ENCODE data around the gene MAGEA11.
"Not testable (repeated sequence)": the region's sequence is repeated elsewhere in the genome, so short reads cannot be mapped to it uniquely, and the experiment has no call there.

The MAGEA11 gene, protein sequence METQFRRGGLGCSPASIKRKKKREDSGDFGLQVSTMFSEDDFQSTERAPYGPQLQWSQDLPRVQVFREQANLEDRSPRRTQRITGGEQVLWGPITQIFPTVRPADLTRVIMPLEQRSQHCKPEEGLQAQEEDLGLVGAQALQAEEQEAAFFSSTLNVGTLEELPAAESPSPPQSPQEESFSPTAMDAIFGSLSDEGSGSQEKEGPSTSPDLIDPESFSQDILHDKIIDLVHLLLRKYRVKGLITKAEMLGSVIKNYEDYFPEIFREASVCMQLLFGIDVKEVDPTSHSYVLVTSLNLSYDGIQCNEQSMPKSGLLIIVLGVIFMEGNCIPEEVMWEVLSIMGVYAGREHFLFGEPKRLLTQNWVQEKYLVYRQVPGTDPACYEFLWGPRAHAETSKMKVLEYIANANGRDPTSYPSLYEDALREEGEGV

DNA sequence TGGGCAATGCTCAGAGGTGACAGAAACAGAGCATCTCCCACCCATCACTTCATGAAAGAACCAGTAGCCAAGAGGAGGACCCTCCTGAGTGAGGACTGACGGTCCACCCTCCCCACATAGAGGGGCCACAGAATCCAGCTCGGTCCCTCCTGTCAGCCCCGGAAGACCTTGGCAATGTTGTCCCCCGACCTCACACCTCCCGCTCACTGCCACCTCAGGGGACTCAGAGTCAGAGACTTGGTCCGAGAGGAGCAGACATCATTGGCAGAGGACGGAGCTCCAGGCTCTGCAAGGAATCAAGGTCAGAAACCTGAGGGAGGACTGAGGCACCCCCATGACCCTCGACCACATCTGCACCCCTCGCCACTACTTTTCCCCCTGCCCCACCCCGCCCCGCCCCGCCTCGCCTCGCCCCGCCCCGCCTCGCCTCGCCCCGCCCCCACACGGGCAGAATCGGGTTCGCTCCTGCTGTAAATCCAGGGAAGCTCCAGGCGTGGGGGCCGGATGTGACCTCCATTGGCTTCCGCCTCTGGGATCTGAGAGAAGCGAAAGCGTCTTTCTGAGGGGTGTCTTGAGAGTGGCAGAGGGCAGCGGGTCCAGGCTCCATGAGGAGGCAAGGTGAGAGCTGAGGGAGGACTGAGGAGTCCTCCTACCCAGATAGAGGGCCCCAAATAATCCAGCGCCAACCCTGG lies at the start of gene MAGEA11:
TSS of gene MAGEA11 (plus strand) at position 516 of the 692 bp plus-strand sequence. CDS start 1,100 bp downstream, outside the sequence.
- DNase-seq: no peak

DNA sequence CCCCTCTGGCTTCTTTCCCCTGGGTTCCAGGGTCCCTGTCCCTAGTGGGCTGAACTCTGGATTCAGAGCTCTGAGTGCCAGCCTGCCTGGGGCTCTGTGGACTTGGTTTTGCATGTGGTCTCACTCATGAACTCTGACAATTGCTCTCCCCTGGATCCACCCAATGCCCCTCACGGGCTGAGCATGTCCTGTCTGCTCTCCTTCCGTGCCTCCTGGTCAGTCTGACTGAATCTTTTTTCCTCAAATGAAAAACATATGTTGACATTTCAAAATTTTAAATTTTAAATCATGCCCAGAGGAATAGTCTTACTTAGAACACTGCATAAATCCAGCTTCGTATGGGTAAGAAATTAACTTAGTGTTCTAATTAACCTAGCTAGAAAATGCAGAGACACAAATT lies 36.8 kb upstream of the MAGEA11 start:
- not testable (repeated sequence) for DNase-seq

DNA sequence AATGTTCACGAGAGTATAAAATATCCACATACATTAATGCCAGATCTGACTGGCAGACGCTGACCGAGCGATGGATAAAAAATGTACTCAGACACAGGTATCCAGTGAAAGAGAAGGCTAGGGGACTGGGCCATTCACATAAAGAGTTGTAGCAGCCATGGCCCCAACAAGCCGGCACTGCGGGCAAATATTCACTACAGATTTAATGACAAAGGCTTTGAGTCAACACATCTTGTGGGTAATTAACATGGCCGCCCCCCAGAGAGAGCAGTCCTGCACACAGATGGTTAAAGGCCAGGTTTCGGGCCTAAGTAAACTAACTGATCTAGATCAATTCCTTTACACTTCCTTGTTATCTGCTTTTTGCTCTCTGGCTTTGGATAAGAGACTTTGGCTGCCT lies 36.3 kb upstream of the MAGEA11 start:
- DNase-seq: not testable (repeated sequence)

DNA sequence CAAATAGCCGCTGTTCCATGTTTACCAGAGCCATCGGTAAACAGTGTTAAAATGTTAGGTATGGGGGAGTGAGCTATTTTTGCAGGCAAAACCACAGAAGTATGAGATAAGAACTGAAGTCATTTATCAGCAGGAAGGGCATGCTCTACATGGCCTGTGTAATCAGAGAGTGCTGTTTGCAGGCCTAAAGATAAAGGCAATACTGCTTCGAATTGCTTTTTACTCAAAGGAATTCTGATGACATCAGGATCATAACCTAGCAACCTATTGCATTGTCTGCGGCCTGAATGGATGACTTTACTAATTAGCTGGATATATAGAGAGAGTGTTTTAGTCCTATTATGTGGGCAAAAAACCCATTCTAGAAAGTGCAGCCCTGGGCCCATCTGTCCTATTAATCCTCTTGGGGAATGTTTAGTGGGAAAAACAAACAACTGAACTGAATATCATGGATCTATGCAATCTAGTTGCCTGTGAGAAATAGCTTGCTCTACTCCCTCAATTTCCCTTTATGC lies 32.6 kb upstream of the MAGEA11 start:
- not testable (repeated sequence) for DNase-seq

DNA sequence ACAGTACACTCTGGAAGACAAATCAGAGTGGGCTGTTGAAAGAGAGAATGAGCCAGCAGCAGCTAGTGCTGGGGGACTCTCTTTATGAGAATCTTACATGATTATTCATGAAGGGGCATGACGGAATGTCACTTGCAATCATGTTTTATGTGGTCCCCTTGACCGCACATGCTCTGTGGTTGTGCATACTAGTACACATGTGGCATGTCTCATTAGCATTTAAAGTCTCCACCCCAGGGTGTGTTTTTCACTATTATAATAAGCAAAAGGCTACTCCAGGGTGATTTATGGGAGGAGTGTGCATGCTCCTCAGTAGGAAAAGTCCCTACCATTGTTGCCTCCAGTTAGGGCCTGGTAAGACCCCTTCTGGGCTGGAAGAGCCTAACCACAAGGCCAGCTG lies 30.7 kb upstream of the MAGEA11 start:
- no peak for DNase-seq

DNA sequence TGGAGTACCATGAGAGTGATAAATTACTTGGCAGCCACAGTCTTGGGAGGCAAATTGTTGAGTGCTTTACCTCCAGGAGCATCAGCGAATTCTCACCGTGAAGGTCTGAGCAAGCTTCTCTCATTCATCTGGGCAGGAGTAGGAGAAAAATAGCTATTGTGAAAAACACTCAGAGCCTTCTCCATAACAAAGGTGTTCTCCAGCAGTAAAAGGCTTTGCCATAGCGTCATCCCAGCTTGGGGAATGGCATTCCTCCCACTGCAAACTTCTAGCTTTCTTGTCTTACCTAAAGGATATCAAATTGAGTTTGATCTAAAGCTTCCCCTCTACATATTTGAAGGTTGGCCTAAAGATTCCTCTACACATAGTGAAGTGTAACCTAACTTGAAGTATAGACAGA lies 29.8 kb upstream of the MAGEA11 start:
- no peak for DNase-seq

DNA sequence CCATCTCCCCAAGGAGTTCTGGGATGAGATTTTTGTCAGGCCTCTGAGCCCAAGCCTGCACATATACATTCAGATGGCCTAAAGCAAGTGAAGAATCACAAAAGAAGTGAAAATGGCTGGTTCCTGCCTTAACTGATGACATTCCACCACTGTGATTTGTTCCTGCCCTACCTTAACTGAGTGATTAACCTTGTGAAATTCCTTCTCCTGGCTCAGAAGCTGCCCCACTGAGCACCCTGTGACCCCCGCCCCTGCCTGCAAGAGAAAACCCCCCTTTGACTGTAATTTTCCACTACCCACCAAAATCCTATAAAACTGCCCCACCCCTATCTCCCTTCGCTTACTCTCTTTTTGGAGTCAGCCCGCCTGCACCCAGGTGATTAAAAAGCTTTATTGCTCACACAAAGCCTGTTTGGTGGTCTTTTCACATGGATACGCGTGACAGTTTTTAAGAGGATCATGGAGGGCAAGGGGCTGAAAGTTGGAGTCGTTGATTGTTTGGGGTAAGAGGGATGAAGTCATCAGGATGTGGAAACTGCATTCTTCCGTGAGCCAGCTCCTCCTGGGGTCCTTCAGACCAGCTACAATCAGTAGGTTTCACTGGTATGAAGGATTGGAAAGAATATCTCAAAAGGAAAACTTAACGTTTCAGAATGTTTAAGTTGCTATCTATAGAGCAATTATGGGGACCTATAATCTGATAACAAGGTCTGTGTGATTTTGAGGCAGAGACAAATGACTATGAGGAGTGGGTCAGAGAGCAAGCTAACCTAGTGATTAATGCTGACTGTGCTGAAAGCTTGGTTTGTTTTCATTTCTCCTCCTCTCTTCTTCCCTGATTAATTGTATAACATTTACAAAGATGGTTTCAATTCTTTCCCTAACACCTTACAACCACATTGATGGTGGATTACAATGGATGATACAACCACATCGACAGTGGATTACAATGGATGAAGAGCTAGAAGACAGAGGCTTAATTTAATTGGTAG lies 28.6 kb upstream of the MAGEA11 start:
- DNase-seq: no peak

DNA sequence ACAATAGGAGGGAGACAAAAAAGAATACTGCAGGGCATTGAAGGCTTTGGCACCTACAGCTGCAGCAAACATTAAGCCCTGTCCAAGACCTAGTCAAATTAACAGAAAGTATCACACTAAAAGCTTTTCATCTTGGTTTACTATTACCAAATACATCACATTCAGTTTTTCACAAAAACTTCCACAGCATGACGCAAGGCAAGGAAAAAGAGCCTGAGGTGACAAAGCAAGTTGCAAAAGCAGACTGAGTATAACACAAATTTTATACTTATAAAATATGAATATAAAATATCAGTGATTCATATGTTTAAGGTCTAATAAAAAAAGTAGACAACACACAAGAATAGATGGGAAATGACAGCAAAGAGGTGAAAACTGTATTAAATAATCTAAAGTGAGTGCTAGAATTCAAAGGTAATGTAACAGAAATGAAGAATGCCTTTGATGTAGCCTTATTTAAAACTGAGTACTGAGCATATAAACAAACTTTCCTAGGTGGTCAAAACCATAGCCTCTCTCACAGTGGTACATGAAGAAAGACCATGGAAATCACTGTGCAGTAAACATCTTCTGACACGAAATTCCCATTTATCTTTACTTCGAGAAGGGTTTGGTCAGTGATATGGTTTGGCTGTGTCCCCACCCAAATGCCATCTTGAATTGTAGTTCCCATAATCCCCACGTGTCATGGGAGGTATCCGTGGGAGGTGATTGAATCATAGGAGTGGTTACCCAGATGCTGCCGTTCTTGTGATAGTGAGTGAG lies 27.7 kb upstream of the MAGEA11 start:
- DNase-seq: no peak

DNA sequence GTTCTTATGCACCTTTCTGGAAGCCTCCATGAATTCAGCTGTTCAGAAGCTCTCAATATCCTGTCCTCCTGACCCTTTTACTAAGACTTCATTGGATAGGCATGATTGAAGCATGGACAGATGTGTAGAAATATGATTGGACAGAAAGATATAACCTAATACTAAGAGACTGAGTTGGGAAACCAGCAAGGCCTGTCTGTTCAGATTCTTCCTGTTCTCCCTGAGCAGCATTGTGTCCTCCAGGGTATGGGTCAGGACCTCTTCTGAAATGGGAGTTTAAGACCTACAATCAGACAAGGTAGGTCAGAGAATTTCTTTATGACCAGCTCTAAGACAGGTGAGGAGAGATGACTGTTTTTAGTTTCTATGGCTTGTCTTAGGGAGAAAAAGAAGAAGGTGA lies 23.9 kb upstream of the MAGEA11 start:
- no peak for DNase-seq

DNA sequence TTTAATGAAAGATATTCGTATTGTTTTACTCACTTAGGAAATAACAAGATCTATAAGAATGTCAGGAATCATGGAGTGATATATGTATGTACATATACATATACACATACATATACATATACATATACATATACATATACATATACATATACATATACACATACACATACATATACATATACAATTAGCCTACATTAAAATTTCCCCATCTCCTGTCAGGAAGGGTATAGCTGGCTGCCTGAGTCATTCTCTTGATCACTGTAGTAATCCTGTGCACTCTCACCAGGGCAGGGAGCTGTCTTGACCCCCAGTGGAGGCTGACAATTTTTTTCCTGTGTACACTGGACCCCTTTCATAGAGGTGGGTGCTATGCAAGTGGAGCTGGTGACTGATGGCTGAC lies 23.3 kb upstream of the MAGEA11 start:
- DNase-seq: no peak

DNA sequence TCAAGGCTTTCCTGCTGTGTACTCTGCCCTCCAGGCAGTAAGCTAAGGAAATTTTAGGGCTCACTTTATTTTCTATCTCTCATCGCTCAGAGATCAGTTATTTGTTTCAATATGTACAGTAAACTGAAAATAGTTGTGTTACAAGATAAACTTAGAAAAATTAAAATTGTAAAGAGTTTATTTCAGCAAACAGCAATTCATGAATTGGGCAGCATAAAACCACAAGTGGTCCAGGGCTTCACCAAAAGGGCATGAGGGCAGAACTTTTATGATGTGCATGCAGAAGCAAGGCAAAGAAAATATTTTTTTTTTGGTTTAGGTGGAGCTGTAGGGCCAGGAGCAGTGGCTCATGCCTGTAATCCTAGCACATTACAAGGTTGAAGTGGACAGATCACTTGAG lies 20.1 kb upstream of the MAGEA11 start:
- no peak for DNase-seq

DNA sequence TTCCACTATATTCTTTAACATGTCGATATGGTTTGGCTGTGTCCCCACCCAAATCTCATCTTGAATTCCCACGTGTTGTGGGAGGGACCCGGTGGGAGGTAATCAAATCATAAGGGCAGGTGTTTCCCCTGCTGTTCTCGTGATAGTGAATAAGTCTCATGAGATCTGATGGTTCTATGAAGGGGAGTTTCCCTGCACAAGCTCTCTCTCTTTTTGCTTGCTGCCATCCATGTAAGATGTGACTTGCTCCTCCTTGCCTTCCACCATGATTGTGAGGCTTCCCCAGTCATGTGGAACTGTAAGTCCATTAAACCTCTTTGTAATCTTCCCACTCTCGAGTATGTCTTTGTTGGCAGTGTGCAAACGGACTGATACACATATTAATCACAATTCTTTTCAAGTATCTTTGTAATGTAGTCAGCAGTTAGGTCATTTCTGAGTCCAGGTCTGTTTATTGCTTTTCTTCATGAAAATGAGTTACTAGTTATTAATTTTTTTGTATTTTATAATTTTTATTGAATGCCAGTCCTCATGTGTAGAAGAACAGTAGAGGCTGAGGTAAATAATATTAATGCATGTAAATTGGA lies 19.1 kb upstream of the MAGEA11 start:
- DNase-seq: not testable (repeated sequence)

DNA sequence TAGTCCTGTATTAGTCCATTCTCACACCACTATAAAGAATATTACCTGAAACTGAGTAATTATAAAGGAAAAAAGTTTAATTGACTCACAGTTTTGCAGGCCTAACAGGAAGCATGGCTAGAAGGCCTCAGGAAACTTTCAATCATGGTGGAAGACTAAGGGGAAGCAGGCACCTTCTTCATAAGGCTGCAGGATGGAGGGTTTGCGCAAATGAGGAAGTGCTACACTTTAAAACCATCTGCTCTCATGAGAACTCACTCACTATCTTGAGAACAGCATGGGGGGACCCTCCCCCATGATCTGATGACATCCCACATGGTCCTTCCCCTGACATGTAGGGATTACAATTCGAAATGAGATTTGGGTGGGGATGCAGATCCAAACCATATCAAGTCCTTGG lies 12.1 kb upstream of the MAGEA11 start:
- DNase-seq: no peak

DNA sequence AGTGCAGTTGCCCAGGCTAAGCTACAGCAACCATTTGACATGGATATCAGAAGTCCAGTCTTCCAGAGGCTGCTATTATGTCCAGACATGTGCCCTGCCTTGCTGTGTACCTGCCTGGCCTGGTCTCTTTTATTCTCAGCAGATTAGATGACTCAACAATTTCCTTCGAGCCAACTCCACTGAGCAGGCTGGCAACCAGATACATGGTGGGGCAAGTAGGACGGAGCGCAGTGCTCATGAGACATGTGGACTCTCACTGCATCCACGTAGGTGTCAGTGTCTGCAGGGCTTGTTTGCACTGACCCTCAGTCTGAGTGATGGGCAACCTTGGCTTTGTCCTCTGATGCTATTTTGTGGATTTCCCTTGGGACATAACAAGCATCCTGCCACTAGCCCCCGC lies 7.2 kb upstream of the MAGEA11 start:
- DNase-seq: no peak

DNA sequence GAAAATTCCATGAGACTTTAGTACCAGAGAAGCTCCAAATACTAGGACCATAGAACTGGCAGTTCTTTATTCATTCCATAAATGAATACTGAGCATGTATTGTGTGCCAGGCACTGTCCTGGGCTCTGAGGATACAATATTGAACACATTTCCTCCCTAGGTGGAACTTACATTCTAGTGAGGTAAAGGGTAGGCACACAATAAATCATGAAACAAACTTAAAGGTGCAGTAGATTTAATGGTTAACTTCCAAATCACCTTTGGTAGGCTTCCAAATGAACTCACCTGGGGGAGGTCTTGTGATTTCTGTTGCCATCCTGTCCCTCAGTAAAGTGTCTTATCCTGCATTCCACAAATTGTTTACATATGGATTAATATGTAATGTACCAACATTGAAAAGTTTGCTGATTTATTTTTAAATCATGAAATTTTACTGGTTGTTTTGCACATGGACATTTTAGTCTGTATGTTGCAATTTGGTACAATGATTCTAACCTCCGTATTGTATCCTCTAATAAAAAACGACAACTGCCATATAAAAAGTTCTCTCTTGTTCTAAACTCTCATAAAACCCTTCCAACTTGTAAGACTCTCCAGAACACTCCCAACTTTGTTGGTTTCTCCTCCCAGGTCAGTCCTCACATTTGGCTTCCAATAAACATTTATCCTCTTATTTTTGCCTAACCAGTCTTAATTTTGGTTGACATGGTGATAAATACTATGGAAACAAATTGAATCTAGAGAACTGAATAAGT lies 4.5 kb upstream of the MAGEA11 start:
- no peak for DNase-seq

DNA sequence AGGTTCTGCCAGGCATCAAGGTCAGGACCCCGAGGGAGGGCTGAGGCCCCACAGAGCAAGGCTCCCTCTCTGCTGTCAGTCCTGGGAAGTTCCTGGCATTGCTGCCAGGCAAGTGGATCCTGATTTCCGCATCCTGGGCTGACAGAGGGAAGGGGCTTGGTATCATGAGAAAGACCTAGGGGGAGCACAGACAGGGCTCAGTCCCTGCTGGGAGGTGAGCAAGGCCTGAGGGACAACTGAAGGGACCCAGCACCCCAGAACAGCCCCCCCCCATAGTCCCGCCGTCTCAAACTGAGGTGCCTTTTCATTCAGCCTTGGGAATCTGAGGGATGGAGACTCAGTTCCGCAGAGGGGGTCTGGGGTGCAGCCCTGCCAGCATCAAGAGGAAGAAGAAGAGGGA lies 971 bp downstream of the MAGEA11 start:
- no peak for DNase-seq

DNA sequence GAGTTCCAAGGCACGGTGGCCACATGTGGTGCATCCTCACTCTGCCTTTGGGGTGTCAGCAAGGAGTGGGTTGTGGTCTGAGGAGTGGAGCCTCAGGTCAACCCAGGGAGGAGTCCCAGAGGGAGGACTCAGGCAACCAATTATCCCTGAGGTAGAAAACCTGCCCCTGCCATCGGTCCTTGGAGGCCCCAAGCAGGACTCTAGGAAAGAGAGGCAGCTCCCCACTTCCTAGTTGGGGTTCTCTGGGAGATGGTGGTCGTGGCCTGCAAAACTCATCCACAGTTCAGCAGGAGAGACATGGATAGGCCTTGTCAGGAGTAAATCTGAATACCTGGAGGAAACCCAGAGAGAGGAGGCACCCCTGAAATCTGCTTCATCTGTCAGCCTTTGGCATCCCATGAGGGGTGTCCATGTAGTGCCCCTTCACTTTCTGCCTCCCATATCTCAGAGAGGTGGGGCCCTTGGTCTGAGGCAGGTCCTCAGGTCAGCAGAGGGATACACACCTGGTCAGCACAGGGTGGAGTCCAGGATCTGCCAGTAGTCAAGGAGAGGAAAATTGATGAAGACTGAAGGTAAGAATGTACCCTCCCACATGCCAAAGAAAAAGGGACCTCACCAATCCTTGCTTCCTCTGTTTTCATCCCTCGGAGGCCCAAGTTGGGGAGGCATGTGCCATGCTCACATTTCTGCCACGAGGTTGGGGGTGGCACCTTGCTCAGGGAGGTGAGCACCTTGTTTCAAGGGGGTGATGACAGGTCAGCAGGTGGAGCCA lies 1.6 kb downstream of the MAGEA11 start:
- no peak for DNase-seq

DNA sequence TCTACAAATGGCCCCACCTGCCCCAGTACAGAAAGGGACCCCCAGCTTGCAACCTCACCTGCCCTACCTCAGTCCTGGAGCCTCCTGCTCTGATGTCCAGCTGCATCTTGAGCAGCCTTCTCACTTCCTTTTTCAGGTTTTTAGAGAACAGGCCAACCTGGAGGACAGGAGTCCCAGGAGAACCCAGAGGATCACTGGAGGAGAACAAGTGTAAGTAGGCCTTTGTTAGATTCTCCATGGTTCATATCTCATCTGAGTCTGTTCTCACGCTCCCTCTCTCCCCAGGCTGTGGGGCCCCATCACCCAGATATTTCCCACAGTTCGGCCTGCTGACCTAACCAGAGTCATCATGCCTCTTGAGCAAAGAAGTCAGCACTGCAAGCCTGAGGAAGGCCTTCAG lies 3.6 kb downstream of the MAGEA11 start:
- DNase-seq: no peak

DNA sequence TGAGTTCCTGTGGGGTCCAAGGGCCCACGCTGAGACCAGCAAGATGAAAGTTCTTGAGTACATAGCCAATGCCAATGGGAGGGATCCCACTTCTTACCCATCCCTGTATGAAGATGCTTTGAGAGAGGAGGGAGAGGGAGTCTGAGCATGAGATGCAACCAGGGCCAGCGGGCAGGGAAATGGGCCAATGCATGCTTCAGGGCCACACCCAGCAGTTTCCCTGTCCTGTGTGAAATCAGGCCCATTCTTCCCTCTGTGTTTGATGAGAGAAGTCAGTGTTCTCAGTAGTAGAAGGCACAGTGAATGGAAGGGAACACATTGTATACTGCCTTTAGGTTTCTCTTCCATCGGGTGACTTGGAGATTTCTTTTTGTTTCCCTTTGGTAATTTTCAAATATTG lies 4.8 kb downstream of the MAGEA11 start:
- no peak for DNase-seq

DNA sequence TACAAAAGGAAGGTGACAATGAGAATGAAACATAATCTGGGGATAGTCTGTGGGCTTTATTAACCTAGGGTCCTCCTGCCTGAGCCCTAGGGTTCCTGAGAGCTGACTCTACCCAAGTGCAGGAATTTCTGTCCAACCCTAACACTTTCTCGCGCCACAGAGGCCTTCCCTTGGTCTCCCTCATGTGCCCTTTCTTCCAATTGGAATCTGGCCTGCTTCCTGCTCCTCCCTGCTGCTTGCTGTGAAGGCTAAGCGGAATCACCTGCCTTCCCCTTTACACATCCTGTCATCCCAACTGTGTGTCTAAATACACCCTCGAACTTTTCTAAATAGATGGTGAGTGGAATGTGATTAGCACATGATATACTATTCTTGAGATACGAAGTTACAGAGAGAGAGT lies 5.9 kb downstream of the MAGEA11 start:
- DNase-seq: no peak

Measured in NCI-H526 (cell line).